Superior temporal gyrus (tissue), 1 donor: ENCODE data around the gene ZNF783.
A peak's percentile ranks its signal among the peaks of the same experiment; 100 is the strongest.
"Not testable (repeated sequence)": the region's sequence is repeated elsewhere in the genome, so short reads cannot be mapped to it uniquely, and the experiment has no call there.

Experiments
- DNase-seq: peaks from one replicate; pipeline ENCODE4 v3.0.0-alpha.2; 2016; ENCODE audit errors: extremely low spot score

Gene ZNF783

GRCh38 chr7:149261829-149262617, at the start of gene ZNF783:
Gene ZNF783 (plus strand): TSS chr7:149262196. CDS start chr7:149262334, 138 bp downstream.
- DNase-seq = peak; percentile 85

DNA sequence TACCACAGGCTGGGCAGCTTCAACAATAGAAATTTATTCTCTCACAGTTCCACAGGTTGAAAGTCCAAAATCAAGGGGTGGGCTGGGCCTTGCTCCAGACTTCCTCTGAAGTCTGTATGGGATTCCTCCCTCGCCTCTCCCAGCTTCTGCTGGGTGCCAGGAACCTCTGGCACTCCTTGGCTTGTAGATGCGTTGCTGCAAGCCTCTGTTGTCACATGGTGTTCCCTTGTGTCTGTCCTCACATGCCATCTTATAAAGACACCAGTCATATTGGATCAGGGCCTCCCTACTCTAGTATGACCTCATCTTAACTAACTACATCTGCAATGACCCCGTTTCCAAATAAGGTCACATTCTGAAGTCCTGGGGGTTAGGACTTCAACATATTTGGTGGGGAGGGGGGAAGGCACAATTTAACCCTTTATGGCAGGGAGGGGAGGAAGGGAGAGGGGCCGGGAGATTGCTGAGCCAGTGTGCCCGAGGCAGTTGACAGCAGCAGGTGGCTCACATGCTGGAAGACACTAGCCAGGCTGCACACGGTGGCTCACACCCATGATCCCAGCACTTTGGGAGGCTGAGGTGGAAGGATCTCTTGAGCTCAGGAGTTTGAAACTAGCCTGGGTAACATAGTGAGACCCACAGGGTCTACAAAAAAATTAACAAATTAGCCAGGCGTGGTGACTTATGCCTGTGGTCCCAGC, 47.8 kb upstream of the ZNF783 start:
- no peak for DNase-seq

DNA sequence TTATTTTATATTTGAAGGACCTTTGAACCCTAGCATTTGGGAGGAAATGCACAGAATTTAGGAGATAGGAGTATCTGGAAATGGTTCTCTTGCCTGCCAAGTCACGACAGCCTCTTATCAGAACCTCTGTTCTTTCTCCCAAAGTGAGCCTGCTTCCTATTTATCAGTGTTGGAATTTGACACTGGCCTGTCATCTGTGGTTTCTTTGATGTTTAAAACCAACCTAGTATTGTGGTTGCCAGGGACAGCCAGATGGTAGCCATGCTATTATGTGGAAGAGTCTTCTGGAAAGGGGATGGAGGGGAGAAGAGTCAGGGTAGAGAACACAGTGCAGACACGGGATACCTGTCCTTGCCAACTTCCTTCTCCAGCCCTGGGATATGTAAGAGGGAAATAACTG, 45.6 kb upstream of the ZNF783 start:
- DNase-seq = no peak

DNA sequence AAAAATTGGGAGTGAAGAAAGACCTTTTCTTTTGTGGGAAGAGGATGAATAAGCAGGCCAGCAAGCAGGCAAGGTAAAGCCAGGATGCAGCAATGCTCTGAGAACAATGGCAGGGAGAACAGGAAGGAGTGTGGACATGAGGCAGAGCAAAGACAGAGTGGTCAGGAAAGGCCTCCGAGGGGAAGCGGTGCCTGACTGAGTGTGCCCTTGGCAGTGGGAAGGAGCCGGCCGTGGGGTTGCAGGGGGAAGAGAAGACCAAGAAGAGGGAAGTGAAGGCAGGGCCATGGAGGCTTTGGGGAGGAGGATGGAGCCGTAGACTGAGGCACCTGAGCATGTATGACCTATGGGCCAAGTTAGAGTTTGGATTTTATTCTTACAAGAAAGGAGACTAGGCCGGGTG, 44.4 kb upstream of the ZNF783 start:
- no peak for DNase-seq

DNA sequence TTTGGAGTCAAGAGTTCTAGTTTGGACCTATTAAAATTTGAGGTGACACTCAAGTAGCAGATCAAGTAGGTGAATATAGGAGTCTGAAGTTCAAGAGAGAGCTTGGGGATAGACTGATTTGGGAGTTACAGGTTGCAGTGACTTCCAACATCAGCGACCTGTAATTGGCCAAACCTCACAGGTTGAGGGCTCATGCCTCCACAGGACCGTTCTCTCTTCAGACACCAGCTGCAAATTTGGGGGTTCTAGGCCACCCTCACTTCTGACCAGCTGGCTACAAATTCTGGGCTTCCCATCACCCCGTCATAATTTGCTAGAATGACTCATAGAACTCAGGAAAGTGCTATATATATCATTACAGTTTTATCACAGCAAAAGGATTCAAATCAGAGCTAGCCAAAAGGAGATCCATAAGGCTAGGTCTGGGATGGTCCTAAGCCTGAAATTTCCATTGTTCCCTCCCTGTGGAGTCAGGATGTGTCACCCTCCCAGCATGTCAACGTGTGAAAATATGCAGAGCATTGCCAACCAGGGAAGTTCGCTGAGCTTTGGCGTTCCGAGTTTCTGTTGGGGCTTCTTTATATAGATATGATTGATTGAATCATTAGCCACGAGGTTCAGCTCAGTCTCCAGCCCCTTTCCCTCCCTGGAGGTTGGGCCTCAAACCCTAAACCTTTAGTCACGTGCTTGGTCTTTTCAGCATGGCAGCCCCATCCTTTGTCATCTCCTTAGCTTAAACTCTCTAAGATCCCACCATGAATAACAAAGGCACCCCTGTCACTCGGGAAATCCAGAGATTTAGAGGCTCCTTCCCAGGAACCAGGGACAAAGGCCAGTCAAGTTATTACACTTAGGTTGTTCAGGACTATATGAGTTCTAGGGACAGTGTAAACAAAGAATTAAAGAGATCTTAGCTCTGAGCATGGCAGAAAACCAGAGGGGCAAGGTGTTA, 43.3 kb upstream of the ZNF783 start:
- DNase-seq = peak; percentile 36

- DNase-seq = no peak
Observed at GRCh38 chr7:149220534-149220933, 41.5 kb upstream of the ZNF783 start.

GRCh38 chr7:149223176-149223575, 38.8 kb upstream of the ZNF783 start:
- DNase-seq = no peak

DNA sequence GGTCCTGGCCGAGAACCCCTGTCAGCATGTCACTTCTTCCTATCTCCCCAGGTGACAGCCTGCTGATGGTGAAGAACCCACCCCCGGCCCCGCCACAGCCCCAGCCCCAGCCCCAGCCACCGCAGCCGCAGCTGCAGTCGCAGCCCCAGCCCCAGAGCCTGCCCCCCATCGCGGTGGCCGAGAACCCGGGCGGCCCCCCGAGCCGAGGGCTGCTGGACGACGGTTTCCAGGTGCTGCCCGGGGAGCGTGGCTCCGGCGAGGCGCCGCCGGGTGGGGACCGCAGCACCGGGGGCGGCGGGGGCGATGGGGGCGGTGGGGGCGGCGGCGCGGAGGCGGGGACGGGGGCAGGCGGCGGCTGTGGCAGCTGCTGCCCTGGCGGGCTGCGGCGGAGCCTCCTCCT, 38.2 kb upstream of the ZNF783 start:
- no peak for DNase-seq

DNA sequence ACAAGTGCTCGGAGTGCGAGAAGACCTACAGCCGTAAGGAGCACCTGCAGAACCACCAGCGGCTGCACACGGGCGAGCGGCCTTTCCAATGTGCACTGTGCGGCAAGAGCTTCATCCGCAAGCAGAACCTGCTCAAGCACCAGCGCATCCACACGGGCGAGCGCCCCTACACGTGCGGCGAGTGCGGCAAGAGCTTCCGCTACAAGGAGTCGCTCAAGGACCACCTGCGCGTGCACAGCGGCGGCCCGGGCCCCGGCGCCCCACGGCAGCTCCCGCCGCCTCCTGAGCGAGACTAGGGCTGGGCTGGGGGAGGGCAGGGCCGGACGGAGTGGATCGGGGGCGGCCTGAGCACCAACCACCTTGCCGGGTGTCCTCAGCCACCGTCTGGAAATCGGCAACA, 37.6 kb upstream of the ZNF783 start:
- no peak for DNase-seq

DNA sequence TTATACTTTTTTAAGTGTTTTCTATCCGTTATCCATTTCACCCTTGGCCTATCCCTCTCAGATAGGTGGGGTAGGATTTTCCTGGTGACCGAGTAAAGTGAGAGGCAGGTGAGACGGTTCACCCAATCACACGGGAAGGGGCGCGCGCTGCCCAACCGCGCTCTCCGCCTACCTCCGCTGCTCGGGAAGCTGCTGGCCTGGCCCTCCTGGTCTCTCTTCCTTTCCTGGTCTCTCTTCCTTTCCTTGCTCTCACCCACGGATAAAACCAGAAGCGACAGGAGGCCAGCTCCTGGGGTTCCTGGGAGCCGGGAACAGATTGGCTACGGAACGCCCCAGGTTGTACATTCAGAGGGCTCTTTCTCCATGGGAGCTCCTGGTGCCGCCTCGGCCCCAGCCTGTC, 36.9 kb upstream of the ZNF783 start:
- DNase-seq = no peak

DNA sequence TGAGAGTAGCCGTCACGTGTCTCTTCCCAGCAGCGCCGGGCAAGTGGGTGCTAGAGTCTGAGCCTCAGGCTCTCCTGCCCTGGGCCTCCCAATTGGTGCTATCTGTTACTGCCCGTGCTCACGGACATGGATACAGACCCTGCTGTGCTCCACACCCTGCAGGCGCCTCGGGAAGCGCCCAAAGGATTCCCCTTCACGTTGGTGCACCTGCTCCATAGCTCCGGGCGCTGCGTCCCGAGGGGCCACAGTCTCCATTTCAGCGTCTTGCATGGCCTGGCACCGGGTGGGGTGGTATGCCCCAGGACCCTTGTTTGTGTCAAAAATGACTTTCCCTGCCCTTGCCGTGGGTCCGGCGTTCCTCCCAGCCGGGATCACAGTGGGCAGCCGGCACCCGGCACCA, 36.3 kb upstream of the ZNF783 start:
- no peak for DNase-seq

- DNase-seq = not testable (repeated sequence)
Observed at GRCh38 chr7:149226366-149226765, 35.6 kb upstream of the ZNF783 start.

DNA sequence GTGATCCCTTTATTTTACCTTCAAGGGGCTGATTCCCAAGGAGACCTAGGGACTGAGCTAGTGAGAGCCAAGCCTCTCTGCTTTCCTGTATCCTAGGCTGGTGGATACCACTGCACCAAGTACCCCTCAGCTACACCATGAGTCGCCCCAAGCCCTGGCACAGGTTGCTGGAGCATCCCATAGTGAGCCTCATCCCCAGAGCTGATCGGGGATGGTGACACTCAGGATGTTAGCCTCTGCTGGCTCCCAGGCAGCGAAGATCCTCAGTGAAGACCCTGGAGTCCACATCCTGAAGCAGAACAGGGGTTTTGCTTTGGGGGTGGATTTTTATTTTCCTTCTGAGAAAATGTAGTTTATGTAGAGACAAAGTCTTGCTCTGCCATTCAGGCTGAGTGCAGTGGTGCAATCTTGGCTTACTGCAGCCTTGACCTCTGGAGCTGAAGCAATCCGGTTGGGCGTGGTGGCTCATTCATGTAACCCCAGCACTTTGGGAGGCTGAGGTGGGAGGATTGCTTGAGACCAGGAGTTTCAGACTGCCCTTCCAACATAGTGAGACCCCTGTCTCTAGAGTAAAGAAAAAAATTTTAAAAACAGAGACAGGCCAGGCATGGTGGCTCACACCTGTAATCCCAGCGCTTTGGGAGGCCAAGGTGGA, 35.0 kb upstream of the ZNF783 start:
- no peak for DNase-seq

DNA sequence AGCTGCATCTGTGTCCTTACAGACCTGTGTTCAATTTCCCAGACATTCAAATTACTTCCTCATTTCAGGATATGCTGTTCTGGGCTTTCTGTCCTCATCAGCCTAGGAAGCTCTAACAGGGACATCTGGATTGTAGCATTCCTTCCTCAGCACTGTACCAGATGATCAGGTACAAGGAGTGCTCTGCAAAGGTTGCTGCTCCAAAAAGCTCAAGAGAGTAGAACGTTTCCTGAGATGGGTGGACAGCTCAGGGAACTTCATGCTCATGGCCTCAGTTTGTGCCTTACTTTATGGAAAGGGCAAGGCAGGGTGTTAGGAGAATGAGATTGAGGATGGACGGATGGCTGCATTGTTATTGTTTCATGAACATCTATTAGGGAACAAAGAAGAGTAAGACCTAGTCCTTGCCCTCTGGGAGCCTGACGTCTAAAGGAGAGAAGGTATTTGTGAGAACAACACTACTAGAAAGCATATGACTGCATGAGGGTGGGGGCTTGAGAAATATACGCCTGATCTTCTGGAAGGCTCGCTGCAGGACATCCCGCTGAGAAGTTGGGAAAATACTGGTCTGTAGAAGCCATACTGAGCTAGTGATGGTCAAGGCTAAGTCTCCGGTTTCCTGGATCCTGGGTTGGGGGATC, 33.0 kb upstream of the ZNF783 start:
- no peak for DNase-seq

DNA sequence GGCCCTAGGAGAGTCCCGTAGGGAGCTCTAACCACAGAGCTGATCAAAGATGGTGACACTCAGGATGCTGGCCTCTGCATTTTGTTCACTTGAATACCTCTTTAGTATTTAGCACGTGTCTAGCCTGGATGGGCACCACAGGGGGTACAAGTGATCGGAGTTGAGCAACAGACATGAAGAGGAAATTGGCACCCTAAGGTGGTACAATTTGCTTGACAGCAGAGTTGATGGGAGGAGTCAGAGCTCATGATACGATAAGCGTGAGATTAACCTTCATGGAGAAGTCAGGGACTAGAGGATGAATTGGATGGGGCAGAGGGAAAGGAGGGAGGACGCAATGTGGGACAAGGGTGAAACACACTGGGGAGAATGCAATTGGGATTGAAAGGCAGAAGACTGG, 32.5 kb upstream of the ZNF783 start:
- no peak for DNase-seq

GRCh38 chr7:149232362-149232761, 29.6 kb upstream of the ZNF783 start:
- no peak for DNase-seq

DNA sequence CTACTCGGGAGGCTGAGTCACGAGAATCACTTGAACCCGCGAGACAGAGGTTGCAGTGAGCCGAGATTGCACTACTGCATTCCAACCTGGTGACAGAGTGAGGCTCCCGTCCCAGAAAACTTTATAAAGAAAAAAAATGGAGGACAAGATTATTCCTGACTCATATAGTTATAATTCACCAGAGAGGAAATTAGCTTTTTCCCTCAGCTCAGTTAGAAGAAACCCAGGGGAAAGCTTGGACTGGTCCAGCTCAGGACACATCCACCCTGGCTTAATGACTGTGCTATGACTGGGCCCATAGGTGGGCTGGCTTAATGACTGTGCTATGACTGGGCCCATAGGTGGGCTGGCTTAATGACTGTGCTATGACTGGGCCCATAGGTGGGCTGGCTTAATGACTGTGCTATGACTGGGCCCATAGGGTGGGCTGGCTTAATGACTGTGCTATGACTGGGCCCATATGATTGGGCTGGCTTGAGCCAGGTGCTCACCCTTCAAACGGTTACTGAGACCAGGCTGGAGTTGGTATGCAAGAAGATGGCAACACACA, 28.3 kb upstream of the ZNF783 start:
- not testable (repeated sequence) for DNase-seq

GRCh38 chr7:149237502-149237901, 24.5 kb upstream of the ZNF783 start:
- no peak for DNase-seq

GRCh38 chr7:149238051-149238450, 23.9 kb upstream of the ZNF783 start:
- DNase-seq = no peak

- peak; percentile 92 for DNase-seq
Observed at GRCh38 chr7:149239345-149240143, 22.5 kb upstream of the ZNF783 start, which contains the start of gene ZNF212. Gene ZNF212 (plus strand): TSS chr7:149239651. CDS start chr7:149239779, 128 bp downstream.
